Heart left ventricle (tissue), 16 donors: ENCODE results near the gene MOXD1. TPM values are rescaled to one million over a fixed set of nuclear protein-coding genes. Genes with fewer than 3 reads are reported as not detected.

Source experiments
- ATAC-seq, 4 donors: fragments of 200-7000 bp; cut with Tn5 transposase; one replicate each; pipeline ENCODE4 v1.9.1; 2020 to 2022; ENCODE audit warnings: moderate library complexity in 4 of 4, mild to moderate bottlenecking in 3 of 4, moderate number of reproducible peaks in 1 of 4
- DNase-seq, 5 donors: peaks; one replicate each; pipeline ENCODE4 v3.0.0-alpha.2; 2020
- H3K27ac ChIP-seq, 12 donors: fragments of 200-600 bp; sonication (generic) in 4 of 12; one replicate each; pipeline versions ENCODE4 v1.5.0 to v1.8.0; 2016 to 2022; ENCODE audit warnings: mild to moderate bottlenecking in 2 of 12
- H3K27me3 ChIP-seq, 9 donors: fragments of 200-600 bp; sonication (generic) in 2 of 9; one replicate each; pipeline versions ENCODE4 v1.5.1 to v1.8.0; 2016 to 2022; ENCODE audit warnings: mild to moderate bottlenecking in 3 of 9
- H3K36me3 ChIP-seq, 9 donors: fragments of 200-600 bp; sonication (generic) in 2 of 9; one replicate each; pipeline versions ENCODE4 v1.5.0 to v1.8.0; 2018 to 2022; ENCODE audit warnings: mild to moderate bottlenecking in 2 of 9
- H3K4me1 ChIP-seq, 12 donors: fragments of 200-600 bp; sonication (generic) in 4 of 12; one replicate each; pipeline versions ENCODE4 v1.5.0 to v1.8.0; 2016 to 2022; ENCODE audit warnings: mild to moderate bottlenecking in 3 of 12
- H3K4me3 ChIP-seq, 12 donors: fragments of 200-600 bp; sonication (generic) in 4 of 12; one replicate each; pipeline versions ENCODE4 v1.5.0 to v1.8.0; 2017 to 2022; ENCODE audit warnings: mild to moderate bottlenecking in 9 of 12, moderate library complexity in 4 of 12
- H3K9me3 ChIP-seq, 12 donors: fragments of 200-600 bp; sonication (generic) in 4 of 12; one replicate each; pipeline versions ENCODE4 v1.5.0 to v1.8.0; 2016 to 2022; ENCODE audit warnings: mild to moderate bottlenecking in 1 of 12
- CTCF ChIP-seq, 12 donors: fragments of 200-600 bp; sonication (generic) in 4 of 12; IDR thresholded peaks; one replicate each; pipeline versions ENCODE4 v1.5.0 to v1.8.0; 2018 to 2022; ENCODE audit warnings: antibody characterized with exemption in 12 of 12, mild to moderate bottlenecking in 5 of 12
- POLR2A ChIP-seq, 2 donors: fragments of 450-650 bp; IDR thresholded peaks; one replicate each; pipeline ENCODE4 v1.6.1; 2017; ENCODE audit warnings: antibody characterized with exemption in 2 of 2, mild to moderate bottlenecking in 2 of 2, moderate library complexity in 2 of 2
- WGBS, 4 donors: extraction: QIAGEN DNeasy Blood & Tissue Kit in 2 of 4; methylation state at CpG; one replicate each; pipeline versions ENCODE4 v1.1.5 to v1.1.7; 2013 to 2018; 5-methylcytosine and 5-hydroxymethylcytosine counted together
- intact Hi-C, 10 donors: fragments of 100-400 bp; cut with DNase I; formaldehyde crosslinking; loops; one replicate each; pipeline versions ENCODE4 v1.11.1 to v1.14.2; 2022
- polyA plus RNA-seq, 2 donors: library from polyadenylated mRNA; stranded (reverse); fragments of 200-250 nt; gene quantifications; one replicate each; pipeline ENCODE4 v1.2.3, GENCODE V29; 2013
- total RNA-seq, 9 donors: library from RNA; depleted of rRNA in 2 of 9; stranded (reverse); fragments of >200 nt in 2 of 9; fragmentation: NEBNext Ultra II Directional in 3 of 9; extraction: Animal tissue kit (Norgen Biotek cat#: 25700) in 3 of 9; gene quantifications; one replicate each; pipeline versions ENCODE4 v1.1.0 to v1.2.4, GENCODE V29; 2016 to 2023
- donor health status: ischemic (EF 13 %, LVEDD 7.1; RV severe dilation, severe dysfunction).
- donor health status: healthy with polysubstance abuse.
- donor health status: DM: no; HTN: yes; CAD: no.
- donor health status: DM: no; HTN: no; CAD: no.
- donor health status: ischemic (EF 25% LVEDD 6.9; RV normal size, moderate dysfunction).
- donor health status: ischemic (EF 25% LVEDD 5.7; RV mildly dilated, moderate dysfunction).
- donor health status: healthy.
- donor health status: DM: yes; HTN: yes; CAD: no.
- donor health status: ischemic (EF 35%, LVEDD 5.7; RV mildly dilated, moderate dysfunction).
- donor health status: nonischemic (EF 11% LVEDD 7.7; RV severe dilation, severe dysfunction).
- donor health status: DM: yes; HTN: yes; CAD: no.
- donor health status: PGD.
- donor health status: ischemic (EF 29% LVEDD 5.4; RV normal size, mild dysfunction).
- donor health status: nonischemic (EF 23%, LVEDD 6.1; RV moderate dilation, normal function).

MOXD1 gene
- total and polyA plus RNA-seq, 11 donors: 0.69 to 10.5 (median 3.0) TPM

DNA sequence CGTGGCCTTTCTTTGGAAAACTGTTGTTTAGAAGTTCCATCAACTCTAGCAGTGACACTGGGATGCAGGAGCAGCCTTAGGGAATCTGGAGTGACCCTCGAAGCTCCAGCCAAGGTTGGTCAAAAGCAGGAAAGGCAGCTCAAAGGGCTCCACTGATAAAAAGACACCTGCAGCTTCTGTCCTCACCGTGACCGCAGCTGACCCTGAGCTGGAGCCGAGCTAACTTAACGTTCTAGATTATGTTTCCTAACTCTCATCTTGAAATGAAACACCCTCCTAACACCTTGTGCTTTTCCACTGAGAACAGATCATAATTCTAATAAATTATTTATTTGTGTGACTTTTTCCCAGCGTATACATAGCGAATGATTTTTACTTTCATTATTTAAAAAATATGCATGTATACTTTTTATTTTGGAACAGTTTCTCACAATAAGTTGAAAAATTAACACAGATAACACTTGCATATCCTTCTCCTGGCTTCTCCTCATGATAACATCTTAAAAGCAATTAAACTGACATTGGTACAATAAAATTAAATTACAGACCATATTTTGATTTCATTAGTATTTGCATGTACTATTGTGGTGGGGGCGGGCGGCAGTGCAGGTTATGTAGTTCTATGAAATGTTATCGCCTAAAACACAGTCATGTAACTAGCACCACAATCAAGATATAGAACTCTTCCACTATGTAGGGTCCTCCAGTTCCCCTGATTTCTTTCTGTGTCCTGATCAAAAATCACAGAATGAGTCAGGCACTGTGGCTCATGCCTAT, 116.1 kb downstream of the MOXD1 start:
- intact Hi-C loops: no loop called here
- DNase-seq (no peak), ATAC-seq (no peak)
- no peak overlapping the region for H3K27ac ChIP-seq
- WGBS, 4 donors: 77 to 83% (median 79%) methylated on average over 11 of the region's 11 CpGs
- H3K36me3 ChIP-seq: no peaks in the 10 kb centered on the region
- H3K4me3 ChIP-seq: no peak overlapping the region
- H3K4me1 ChIP-seq: no peaks in the 10 kb centered on the region
- H3K9me3 ChIP-seq: no peaks in the 10 kb centered on the region
- H3K27me3 ChIP-seq: peaks cover 0 to 8% (median 0%) of the 10 kb centered on the region in 9 donors
- TF ChIP-seq CTCF (IDR thresholded peaks at IDR 0.05) (no peak), POLR2A (IDR thresholded peaks at IDR 0.05) (no peak)

DNA sequence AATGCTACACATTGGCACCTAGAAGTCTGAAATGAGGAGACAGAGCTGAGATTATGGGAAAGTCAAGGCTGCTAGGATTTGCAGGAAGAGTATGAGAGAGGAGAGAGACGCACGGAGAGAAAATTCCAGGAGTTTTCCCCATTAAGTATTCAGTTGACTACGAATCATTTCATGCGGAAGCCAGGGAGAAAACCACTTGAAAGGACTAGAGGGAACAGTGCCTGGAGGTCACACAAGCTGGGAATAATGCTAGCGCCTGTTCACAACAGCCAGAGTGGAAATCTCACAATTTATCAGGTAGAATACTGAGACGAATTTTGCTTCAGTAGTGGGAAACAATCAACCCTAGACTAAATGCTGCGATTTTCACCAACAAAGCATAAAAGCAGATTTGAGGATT, 118.6 kb downstream of the MOXD1 start:
- H3K4me1 ChIP-seq: no peaks in the 10 kb centered on the region
- H3K9me3 ChIP-seq: no peaks in the 10 kb centered on the region
- DNase-seq: no peak
- no peak overlapping the region for H3K27ac ChIP-seq
- TF ChIP-seq CTCF (IDR thresholded peaks at IDR 0.05) (no peak), POLR2A (IDR thresholded peaks at IDR 0.05) (no peak)
- no peak overlapping the region for H3K4me3 ChIP-seq
- 88 to 91% (median 89%) methylated on average over 7 of the region's 7 CpGs for WGBS, 4 donors
- H3K36me3 ChIP-seq: no peaks in the 10 kb centered on the region
- intact Hi-C loops: loop anchor here in 1 of 10 donors (5.0 kb wide), 1 partner anchor 200 kb away; no protein-coding TSS in a partner anchor
- peaks cover 0 to 8% (median 0%) of the 10 kb centered on the region in 9 donors for H3K27me3 ChIP-seq
- ATAC-seq: no peak

GRCh38 chr6:132280436-132280835, 120.8 kb downstream of the MOXD1 start:
- no peak for ATAC-seq
- WGBS, 4 donors: 88 to 91% (median 89%) methylated on average over 8 of the region's 8 CpGs
- Histone ChIP-seq H3K9me3 (no peaks in the 10 kb centered on the region), H3K36me3 (no peaks in the 10 kb centered on the region), H3K4me3 (no peak overlapping the region), H3K27ac (no peak overlapping the region), H3K4me1 (no peaks in the 10 kb centered on the region), H3K27me3 (peaks cover 0 to 8% (median 0%) of the 10 kb centered on the region in 9 donors)
- no peak for TF ChIP-seq CTCF (IDR thresholded peaks at IDR 0.05)
- TF ChIP-seq POLR2A (IDR thresholded peaks at IDR 0.05): no peak
- no peak for DNase-seq
- intact Hi-C loops: loop anchor here in 1 of 10 donors (5.0 kb wide), 1 partner anchor 202 kb away; no protein-coding TSS in a partner anchor

- peak overlapping the region in 10 of 12 donors; percentile 25 to 59 (median 44) for H3K4me3 ChIP-seq
- DNase-seq (peak; percentile 57 to 80 (median 69)), ATAC-seq (peak; percentile 47 to 78 (median 73))
- TF ChIP-seq CTCF (IDR thresholded peaks at IDR 0.05) (peak; percentile 78 to 98 (median 90)), POLR2A (IDR thresholded peaks at IDR 0.05) (no peak)
- H3K27me3 ChIP-seq: peaks cover 0 to 10% (median 0%) of the 10 kb centered on the region in 9 donors
- H3K4me1 ChIP-seq: no peaks in the 10 kb centered on the region
- no peaks in the 10 kb centered on the region for H3K9me3 ChIP-seq
- 0 to 2% (median 0%) methylated on average over 12 of the region's 12 CpGs for WGBS, 4 donors
- H3K36me3 ChIP-seq: no peaks in the 10 kb centered on the region
- no peak overlapping the region for H3K27ac ChIP-seq
- intact Hi-C loops: loop anchor here (1.0 to 5.0 kb wide), 4 partner anchors 203 to 208 kb away; no protein-coding TSS in a partner anchor
Measured at GRCh38 chr6:132279592-132280139, 121.6 kb downstream of the MOXD1 start.
